HUDEP-2 (cell line): ENCODE measurements around the gene RMC1.

Source experiments
- DNase-seq, 76 experiments: peaks; one replicate each; lab custom pipeline; 2025; ENCODE audit not compliant: unreplicated experiment in 76 of 76; lab: John Stamatoyannopoulos, UW

RMC1 gene

GRCh38 chr18:23578891-23579653, 75.8 kb downstream of the RMC1 start:
- no peak for DNase-seq

- DNase-seq: no peak
Observed at GRCh38 chr18:23580677-23581367, 77.5 kb downstream of the RMC1 start.
